Measurements from ENCODE around the gene FOXF2.
"Not testable (repeated sequence)": the region's sequence is repeated elsewhere in the genome, so short reads cannot be mapped to it uniquely, and the experiment has no call there.

Gene FOXF2

GRCh38 chr6:1351381-1352008, 37.9 kb upstream of the FOXF2 start:
- ChIA-PET CTCF (no interaction called here), POLR2A (no interaction called here)
- no peak for DNase-seq (ENCODE audit: extremely low spot score)
- no peak for TF ChIP-seq HDGF (IDR thresholded peaks at IDR 0.05; ENCODE audit: borderline replicate concordance)
- no peak for TF ChIP-seq SP1 (IDR thresholded peaks at IDR 0.05)
- no peak for TF ChIP-seq PKNOX1 (IDR thresholded peaks at IDR 0.05)
- no peak for TF ChIP-seq FOXK2 (IDR thresholded peaks at IDR 0.05)
- TF ChIP-seq CTBP1 (IDR thresholded peaks at IDR 0.05; ENCODE audit: borderline replicate concordance): no peak
- no peak for TF ChIP-seq LEF1 (IDR thresholded peaks at IDR 0.05; ENCODE audit: borderline replicate concordance)
- TF ChIP-seq ARNT (IDR thresholded peaks at IDR 0.05): no peak
- TF ChIP-seq NFRKB (IDR thresholded peaks at IDR 0.05): no peak
- TF ChIP-seq ZNF384 (IDR thresholded peaks at IDR 0.05): no peak
- TF ChIP-seq ELF4 (IDR thresholded peaks at IDR 0.05): no peak
- TF ChIP-seq FOXM1 (IDR thresholded peaks at IDR 0.05; ENCODE audit: borderline replicate concordance): no peak
- no peak for TF ChIP-seq TARDBP (IDR thresholded peaks at IDR 0.05)
- TF ChIP-seq BHLHE40 (IDR thresholded peaks at IDR 0.05; ENCODE audit: borderline replicate concordance): no peak
- no peak for TF ChIP-seq FOXA1 (IDR thresholded peaks at IDR 0.05)
- TF ChIP-seq SUZ12 (IDR thresholded peaks at IDR 0.05): no peak
- TF ChIP-seq L3MBTL2 (conservative IDR thresholded peaks at IDR 0.05): no peak

- DNase-seq (ENCODE audit: extremely low spot score): not testable (repeated sequence)
- ChIA-PET POLR2A (interaction anchor here (1.0 kb wide), 1 partner anchor 18 kb away, joined by 3 read pairs; no protein-coding TSS in a partner anchor), CTCF (interaction anchor here (0.6 kb wide), 1 partner anchor 23 kb away, joined by 3 read pairs; no protein-coding TSS in a partner anchor)
Observed at GRCh38 chr6:1355068-1355467, 34.3 kb upstream of the FOXF2 start.

GRCh38 chr6:1361717-1362116, 27.7 kb upstream of the FOXF2 start:
- POLR2A ChIA-PET; CTCF ChIA-PET; DNase-seq (ENCODE audit: extremely low spot score): not testable (repeated sequence)

- ChIA-PET POLR2A (no interaction called here), CTCF (interaction anchor here (0.6 to 0.9 kb wide), 2 partner anchors 9 to 154 kb away, joined by 3 read pairs; no protein-coding TSS in a partner anchor)
- TF ChIP-seq HDGF (IDR thresholded peaks at IDR 0.05; ENCODE audit: borderline replicate concordance): no peak
- TF ChIP-seq CTBP1 (IDR thresholded peaks at IDR 0.05; ENCODE audit: borderline replicate concordance): no peak
- no peak for TF ChIP-seq ZNF384 (IDR thresholded peaks at IDR 0.05)
- TF ChIP-seq FOXA1 (IDR thresholded peaks at IDR 0.05): no peak
- no peak for TF ChIP-seq FOXM1 (IDR thresholded peaks at IDR 0.05; ENCODE audit: borderline replicate concordance)
- DNase-seq (ENCODE audit: extremely low spot score): no peak
Observed at GRCh38 chr6:1362643-1363042, 26.7 kb upstream of the FOXF2 start.

GRCh38 chr6:1363298-1363697, 26.1 kb upstream of the FOXF2 start:
- ChIA-PET POLR2A (no interaction called here), CTCF (interaction anchor here (0.8 to 1.1 kb wide), 2 partner anchors 33 to 39 kb away, joined by 3 read pairs; no protein-coding TSS in a partner anchor)
- DNase-seq (ENCODE audit: extremely low spot score): no peak
- no peak for TF ChIP-seq FOXK2 (IDR thresholded peaks at IDR 0.05)
- no peak for TF ChIP-seq PKNOX1 (IDR thresholded peaks at IDR 0.05)
- no peak for TF ChIP-seq TARDBP (IDR thresholded peaks at IDR 0.05)
- TF ChIP-seq BHLHE40 (IDR thresholded peaks at IDR 0.05; ENCODE audit: borderline replicate concordance): no peak
- TF ChIP-seq FOXA1 (IDR thresholded peaks at IDR 0.05): no peak
- no peak for TF ChIP-seq L3MBTL2 (conservative IDR thresholded peaks at IDR 0.05)
- TF ChIP-seq ZNF384 (IDR thresholded peaks at IDR 0.05): no peak
- no peak for TF ChIP-seq SUZ12 (IDR thresholded peaks at IDR 0.05)
- no peak for TF ChIP-seq ELF4 (IDR thresholded peaks at IDR 0.05)
- TF ChIP-seq SP1 (IDR thresholded peaks at IDR 0.05): no peak
- no peak for TF ChIP-seq HDGF (IDR thresholded peaks at IDR 0.05; ENCODE audit: borderline replicate concordance)
- TF ChIP-seq ARNT (IDR thresholded peaks at IDR 0.05): no peak
- no peak for TF ChIP-seq CTBP1 (IDR thresholded peaks at IDR 0.05; ENCODE audit: borderline replicate concordance)
- TF ChIP-seq NFRKB (IDR thresholded peaks at IDR 0.05): no peak
- TF ChIP-seq LEF1 (IDR thresholded peaks at IDR 0.05; ENCODE audit: borderline replicate concordance): no peak
- TF ChIP-seq FOXM1 (IDR thresholded peaks at IDR 0.05; ENCODE audit: borderline replicate concordance): no peak

- ChIA-PET CTCF (interaction anchor here (0.8 to 1.1 kb wide), 2 partner anchors 32 to 38 kb away, joined by 3 read pairs; no protein-coding TSS in a partner anchor), POLR2A (no interaction called here)
- TF ChIP-seq PKNOX1 (IDR thresholded peaks at IDR 0.05) (0 out of 2 replicates have a peak, but pooled peaks have one; percentile 7), ZNF384 (IDR thresholded peaks at IDR 0.05) (no peak)
- DNase-seq (ENCODE audit: extremely low spot score): no peak
Observed at GRCh38 chr6:1363729-1364572, 25.4 kb upstream of the FOXF2 start.
